Measurements from ENCODE around the gene EPN1. TPM values are rescaled to one million over a fixed set of nuclear protein-coding genes. Genes with fewer than 3 reads are reported as not detected.

The EPN1 gene
- polyA plus RNA-seq, 3 donors = 80.2 to 152 (median 135) TPM

DNA sequence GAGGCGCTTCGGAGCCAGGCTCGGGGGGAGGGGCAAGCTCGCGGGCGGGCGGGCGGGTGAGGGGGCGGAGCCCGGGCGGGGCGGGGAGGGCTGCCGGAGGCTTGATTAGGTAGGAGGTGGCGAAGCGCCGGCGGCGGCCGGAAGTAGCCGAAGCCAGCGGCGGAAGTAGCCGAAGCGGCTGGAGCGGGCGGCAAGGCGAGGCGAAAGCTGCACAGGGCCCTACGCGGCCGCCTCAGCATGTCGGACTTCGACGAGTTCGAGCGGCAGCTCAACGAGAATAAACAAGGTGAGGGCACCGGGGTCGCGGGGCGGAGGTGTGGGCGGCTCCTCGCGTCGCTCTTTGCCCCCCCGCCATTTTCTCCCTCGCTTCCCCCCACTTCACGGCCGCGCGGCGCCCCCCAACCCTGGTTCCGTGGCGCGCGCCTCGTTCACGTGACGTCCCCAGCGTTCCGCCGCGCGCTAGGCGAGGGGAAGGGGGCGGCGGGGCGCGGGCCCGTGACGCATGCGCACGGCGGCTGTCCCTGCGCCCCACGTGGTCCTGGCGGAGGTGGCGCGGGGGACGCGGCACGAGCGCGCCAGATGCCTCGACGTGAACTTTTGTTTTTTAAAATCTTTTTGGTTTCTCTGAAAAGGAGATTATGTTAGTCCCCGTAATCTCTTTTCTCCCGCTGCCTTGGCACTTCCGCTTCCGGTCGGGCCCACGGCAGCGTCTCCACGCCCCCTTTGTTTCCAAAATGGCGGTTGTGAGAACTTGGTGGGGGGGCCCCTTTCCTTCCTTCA, 20.0 kb upstream of the EPN1 start, which contains the start of gene U2AF2:
TSS of gene U2AF2 (plus strand) at position 168 of the 780 bp plus-strand sequence. CDS start at position 238, 70 bp downstream.
- peak in 7 of 11 donors; percentile 88 to 94 (median 89) for DNase-seq (ENCODE audit: extremely low read depth in 1 of 11, low read depth in 9 of 11, low spot score in 4 of 11)

DNA sequence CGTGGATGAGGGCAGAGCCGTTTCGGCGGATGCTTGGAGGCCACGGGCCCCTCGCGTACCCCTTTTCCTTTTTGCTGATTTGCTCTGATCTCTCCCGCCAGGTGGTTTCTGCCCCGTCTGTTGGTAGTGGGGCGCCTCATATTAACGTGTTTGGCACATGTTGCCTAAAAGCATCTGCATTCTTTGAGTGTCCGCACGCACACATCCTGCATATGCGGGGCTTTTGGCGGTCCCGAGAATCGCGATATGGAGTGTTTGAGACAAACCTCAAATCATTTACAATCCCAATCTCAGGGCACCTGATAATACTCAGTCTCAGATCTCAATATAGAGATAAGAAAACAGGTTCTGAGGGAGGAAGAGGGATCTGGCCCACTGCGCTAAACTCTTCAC, 19.4 kb upstream of the EPN1 start:
- DNase-seq (ENCODE audit: extremely low read depth in 1 of 11, low read depth in 9 of 11, low spot score in 4 of 11) = no peak

DNA sequence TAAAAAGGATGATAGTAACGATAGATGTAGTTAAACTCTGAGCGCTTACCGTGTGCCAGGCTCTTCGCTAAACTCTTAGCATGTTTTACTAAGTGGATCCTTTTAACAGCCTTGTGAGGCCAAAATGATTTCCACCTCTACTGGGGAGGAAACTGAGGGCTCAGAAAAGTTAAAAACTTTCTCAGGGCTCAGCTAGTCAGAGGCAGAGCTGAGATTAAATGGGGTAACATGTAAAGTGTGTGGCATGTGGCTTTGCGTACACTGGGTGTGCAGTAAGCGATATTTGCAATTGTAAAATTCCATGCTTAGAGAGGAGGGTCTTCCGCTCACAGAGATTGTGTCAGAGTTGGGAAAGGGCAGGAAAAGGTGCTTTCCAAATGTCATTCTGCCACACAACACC, 18.5 kb upstream of the EPN1 start:
- no peak for DNase-seq (ENCODE audit: extremely low read depth in 1 of 11, low read depth in 9 of 11, low spot score in 4 of 11)

DNA sequence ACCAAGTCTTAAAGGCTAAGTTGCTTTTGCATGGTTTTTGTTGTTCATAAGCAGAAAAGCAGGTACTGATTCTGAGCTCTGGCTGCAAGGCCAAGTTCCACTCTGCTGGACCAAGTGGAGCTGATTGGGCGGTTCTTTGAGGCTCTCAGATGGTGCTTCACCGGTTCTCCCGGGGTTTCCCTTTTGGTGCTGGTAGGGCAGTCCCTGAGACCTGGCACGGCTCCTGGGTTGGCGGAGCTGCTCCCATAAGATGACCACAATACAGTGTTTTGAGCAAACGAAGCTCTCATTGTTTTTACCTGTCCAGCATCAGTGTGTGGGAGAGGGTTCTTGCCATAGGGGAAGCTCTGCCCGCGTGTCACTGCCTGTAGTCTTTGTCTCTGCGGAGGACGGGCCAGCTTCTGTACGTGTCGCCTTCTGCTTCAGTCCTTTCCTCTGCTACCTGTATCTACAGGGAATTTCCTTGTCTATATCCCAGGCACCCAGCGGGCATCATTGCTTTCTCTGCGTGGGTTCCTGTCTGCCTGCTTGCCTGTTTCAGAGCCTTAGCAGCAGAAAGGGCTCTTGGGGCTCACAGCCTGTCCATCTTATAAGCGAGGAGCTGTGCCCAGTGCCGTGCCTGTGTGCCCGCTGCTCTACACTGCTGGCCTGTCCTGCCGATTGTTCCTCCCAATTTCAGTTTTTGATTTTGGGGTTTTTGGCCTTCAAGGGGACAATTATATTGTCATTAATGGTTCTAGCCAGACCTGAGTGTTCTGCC, 17.9 kb upstream of the EPN1 start:
- no peak for DNase-seq (ENCODE audit: extremely low read depth in 1 of 11, low read depth in 9 of 11, low spot score in 4 of 11)

DNA sequence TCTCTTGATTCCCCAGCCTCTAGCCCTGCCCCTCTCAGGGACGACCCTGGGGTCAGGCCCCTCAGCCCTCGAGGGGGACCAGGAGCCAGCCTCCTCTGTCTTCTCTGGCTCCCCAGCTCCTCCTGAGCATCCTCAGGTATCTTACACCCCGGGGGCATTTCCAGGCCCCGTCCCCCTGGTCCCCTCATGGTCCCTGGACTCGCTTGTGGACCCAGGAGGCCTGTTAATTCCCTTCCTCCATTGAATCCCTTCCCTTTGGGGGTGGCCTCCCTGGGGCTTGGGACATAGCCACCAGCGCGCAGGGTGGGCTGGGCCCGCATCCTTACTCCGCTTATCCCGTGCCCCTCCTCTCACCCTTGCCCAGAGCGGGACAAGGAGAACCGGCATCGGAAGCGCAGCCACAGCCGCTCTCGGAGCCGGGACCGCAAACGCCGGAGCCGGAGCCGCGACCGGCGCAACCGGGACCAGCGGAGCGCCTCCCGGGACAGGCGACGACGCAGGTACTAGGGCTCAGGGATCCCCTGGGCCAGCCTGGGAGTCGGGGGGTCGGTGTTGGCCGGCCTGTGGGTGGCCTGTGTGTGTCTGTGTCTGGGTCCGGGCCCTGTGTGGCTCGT, 16.1 kb upstream of the EPN1 start:
- DNase-seq (ENCODE audit: extremely low read depth in 1 of 11, low read depth in 9 of 11, low spot score in 4 of 11) = no peak

DNA sequence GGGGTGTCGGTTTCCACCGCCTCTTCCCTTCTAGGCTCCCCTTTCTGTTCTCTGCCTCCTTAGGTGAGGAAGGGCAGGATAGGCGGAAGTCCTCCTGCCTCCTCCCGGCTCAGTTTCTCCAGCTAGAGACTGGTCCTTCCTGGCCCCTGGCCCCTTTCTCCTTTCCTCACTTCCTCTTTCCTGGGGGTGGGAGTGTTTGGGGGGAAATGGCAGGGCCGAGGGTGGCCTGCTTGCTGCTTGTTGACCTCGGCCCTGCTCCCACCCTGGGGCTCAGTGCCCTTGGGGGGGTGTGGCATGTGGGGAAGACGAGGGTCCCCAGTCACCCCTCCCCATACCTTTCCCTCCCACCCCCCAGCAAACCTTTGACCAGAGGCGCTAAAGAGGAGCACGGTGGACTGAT, 15.2 kb upstream of the EPN1 start:
- no peak for DNase-seq (ENCODE audit: extremely low read depth in 1 of 11, low read depth in 9 of 11, low spot score in 4 of 11)

DNA sequence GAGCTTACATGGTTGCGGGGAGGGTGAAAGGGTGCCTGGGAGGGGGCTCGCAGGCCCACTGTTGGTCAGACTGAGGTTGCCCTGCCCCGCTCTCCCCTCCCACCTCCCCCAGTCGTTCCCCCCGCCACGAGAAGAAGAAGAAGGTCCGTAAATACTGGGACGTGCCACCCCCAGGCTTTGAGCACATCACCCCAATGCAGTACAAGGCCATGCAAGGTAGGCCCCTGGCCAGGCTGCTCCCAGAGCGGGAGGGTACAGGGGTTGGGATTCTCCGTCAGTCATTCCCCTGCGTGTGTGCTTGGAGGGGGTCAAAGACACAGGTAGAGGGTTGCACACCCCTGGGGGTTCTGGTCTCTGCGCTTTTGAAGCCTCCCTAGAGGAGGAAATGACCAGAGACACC, 14.6 kb upstream of the EPN1 start:
- DNase-seq (ENCODE audit: extremely low read depth in 1 of 11, low read depth in 9 of 11, low spot score in 4 of 11) = no peak

DNA sequence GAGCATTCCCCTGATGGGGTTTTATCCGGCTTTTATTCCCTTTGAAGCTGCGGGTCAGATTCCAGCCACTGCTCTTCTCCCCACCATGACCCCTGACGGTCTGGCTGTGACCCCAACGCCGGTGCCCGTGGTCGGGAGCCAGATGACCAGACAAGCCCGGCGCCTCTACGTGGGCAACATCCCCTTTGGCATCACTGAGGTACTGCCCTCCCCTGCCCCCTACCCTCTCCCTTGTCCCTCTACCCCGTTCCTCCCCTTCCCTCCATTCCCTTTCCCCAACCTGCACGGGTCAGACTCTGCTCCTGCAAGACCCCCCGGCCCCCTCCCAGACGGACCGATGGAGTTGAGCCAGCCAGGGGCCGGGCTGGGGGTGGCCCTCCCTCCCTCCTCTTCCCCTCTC, 14.0 kb upstream of the EPN1 start:
- DNase-seq (ENCODE audit: extremely low read depth in 1 of 11, low read depth in 9 of 11, low spot score in 4 of 11) = no peak

DNA sequence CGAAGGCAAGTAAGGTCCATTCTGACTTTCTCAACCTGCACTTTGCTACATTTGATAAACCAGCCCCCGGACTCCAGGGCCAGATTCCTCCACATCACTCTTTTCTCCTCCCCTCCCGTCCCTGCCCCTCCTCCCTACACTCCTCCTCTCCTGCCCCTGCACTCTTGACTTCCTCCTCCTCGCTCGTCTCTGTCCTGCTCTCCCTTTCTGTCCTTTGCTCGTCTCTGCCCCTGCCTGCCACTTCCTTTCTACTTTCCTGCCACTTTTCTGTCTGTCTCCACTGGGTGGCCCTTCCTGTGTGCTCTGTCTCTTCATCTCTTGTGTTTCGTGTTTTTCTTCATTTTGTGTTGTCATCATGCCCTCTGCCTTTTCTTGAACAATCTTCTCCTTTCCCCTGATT, 13.2 kb upstream of the EPN1 start:
- no peak for DNase-seq (ENCODE audit: extremely low read depth in 1 of 11, low read depth in 9 of 11, low spot score in 4 of 11)

DNA sequence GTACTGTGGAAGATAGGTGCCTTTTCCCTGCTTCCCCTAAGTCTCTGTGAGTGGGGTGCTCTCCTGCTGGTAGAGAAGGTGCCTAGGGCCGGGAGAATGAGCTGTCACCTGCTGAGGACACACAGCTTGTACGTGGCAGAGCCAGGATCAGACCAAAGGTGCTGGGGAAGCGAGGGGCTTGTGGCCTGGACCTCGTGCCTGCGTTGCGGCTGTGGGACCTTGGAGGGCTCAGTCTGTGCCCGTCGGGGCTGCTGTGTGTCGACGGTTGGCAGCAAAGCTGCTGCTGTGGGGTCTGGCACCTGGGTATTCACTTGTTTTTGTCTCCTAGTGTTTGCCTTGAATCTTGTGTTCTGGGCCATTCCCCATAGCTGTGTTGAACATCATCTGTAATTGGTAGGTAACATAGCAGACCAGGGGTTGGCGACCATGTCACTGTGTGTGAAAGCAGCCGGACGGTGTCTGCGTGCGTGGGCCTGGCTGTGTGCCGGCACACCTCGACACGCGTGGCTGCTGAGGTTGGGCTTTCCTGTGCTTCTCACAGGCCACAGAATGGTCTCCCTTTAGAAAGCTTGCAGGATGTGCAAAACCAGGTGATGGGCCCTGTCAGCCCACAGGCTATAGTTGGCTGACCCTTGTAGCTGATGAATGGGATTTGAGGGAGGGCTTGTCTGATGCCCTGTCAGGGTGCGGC, 11.0 kb upstream of the EPN1 start:
- no peak for DNase-seq (ENCODE audit: extremely low read depth in 1 of 11, low read depth in 9 of 11, low spot score in 4 of 11)

DNA sequence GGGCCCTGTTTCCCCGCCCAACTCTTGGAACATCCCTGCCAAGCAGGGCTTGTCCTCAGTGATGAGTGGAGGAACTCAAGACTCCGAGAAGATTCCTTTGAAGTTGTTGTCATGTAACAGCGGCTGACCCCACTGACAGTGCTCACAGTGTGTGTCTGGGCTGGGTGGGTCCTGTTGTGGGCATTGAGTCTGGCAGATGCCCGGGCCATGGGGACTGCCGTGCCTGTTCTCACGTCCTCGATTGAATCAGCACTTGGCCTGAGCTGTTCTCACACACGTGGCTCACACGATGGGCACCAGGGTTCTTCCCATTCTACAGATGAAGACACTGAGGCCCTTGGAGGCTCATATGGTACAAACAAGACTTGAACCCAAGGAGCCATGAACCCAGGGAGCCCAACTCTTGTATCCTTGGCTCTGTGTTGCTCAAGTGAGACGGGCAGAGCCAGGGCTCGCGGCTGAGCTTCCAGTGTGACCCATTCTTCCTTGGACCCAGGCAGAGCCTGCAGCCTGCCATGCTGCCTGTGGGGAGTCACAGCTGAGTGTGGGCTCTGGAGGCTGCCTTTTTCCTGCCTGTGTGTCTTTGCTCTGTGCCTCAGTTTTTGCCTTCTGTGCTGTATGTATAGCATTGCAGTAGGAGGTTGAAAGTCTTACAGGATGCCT, 8.6 kb upstream of the EPN1 start:
- DNase-seq (ENCODE audit: extremely low read depth in 1 of 11, low read depth in 9 of 11, low spot score in 4 of 11) = no peak

DNA sequence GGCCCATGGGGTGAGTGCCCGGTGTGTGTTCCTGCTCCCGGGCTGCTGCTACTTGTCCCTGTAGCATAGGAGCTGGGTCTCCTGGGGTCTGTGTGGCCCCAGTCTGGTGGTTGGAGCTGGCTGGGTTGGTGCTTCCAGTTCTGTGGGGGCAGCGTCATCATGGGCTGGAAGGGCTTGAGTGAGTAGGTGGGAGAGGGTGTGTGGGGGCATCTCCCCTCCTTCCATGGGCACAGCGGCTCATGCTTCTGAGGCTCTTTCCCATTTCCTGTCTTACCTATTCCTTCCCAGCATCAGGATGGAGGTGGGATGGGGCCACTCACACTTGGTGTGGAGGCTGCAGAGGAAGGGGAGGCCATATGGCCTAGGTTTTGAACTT, 8.0 kb upstream of the EPN1 start:
- no peak for DNase-seq (ENCODE audit: extremely low read depth in 1 of 11, low read depth in 9 of 11, low spot score in 4 of 11)

DNA sequence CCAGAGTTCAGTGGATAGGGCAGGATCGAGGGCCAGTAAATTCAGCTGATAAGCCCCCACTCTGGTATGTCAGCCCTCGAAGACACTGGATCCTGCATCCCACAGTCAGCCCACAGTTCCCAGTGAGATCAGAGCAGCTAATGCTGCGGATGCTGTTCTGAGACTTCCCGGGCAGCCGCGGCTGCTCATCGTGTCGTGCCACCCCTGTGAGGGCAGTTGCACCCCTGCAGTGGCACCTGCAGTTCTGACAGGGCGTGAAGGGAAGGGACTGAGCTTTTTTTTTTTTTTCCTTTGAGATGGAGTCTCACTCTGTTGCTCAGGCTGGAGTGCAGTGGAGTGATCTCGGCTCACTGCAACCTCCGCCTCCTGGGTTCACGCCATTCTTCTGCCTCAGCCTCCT, 7.5 kb upstream of the EPN1 start:
- no peak for DNase-seq (ENCODE audit: extremely low read depth in 1 of 11, low read depth in 9 of 11, low spot score in 4 of 11)

DNA sequence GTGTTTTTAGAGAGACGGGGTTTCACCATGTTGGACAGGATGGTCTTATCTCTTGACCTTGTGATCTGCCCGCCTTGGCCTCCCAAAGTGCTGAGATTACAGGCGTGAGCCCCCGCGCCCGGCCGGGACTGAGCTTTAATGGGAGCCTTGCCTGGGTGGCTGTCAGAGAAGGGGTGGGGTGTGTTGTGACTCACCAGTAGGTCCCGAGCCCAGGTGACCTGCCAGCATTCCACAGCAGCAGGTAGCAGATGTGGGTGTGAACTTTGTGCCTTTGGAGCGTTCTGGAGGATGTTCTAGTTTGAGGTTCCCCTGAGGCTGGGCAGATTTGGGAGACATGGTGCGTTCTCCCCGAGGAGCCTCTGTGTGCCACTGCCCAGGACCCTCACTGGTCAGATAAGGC, 7.1 kb upstream of the EPN1 start:
- no peak for DNase-seq (ENCODE audit: extremely low read depth in 1 of 11, low read depth in 9 of 11, low spot score in 4 of 11)

DNA sequence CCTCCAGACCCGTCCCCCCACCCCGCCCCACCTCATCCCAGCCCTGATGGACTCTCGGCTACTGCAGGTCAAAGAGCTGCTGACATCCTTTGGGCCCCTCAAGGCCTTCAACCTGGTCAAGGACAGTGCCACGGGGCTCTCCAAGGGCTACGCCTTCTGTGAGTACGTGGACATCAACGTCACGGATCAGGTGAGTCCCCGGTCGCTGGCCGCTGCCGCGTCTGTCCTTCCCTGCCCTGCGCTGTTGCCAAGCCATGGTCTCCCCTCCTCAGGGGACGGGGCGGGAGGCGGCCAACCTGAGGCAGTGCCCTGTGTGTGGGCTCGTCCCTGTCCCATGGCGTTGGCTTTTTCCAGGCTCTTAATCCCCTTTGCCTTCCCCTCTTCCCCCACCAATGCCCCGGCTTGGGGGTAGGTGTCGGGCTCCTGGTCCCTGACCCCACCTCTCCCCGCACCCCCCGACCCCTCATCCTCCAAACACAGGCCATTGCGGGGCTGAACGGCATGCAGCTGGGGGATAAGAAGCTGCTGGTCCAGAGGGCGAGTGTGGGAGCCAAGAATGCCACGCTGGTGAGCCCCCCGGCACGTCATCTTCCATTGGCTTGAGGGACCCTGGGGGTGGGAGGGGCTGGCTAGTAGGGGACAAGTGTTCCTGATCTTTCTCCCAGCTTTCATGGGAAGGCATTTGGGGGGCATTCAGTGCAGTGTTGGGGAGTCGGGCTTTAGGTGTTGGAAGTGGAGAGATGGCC, 6.2 kb upstream of the EPN1 start:
- no peak for DNase-seq (ENCODE audit: extremely low read depth in 1 of 11, low read depth in 9 of 11, low spot score in 4 of 11)

DNA sequence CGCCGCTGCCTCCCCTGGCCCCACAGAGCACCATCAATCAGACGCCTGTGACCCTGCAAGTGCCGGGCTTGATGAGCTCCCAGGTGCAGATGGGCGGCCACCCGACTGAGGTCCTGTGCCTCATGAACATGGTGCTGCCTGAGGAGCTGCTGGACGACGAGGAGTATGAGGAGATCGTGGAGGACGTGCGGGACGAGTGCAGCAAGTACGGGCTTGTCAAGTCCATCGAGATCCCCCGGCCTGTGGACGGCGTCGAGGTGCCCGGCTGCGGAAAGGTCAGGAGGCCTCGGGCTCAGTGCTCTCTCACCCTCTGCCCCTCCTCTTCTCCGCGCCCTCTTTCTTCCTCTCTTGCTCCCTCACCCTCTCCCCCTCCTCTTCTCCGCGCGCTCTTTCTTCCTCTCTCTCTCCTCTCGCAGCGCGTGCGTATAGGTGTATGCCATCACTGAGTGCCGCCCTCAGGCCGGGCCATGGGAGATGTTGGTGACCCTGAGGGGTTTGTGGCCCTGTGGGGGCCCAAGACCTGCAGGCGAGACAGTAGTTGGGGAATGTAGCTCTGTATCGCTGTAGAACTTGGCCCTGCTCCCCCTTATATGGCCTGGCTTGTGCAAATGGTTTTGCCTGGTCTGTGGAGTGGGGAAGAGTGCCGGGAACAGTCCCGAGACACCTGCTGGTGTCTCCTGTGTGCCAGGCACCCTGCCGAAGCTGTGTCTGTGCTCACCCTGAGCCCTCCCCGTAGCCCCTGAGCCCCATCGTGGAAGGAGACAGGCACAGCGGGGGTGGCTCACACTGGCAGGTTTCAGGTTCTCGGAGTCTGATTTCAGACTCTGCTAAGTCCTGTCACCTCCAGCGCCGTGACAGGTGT, 5.4 kb upstream of the EPN1 start:
- DNase-seq (ENCODE audit: extremely low read depth in 1 of 11, low read depth in 9 of 11, low spot score in 4 of 11) = no peak

DNA sequence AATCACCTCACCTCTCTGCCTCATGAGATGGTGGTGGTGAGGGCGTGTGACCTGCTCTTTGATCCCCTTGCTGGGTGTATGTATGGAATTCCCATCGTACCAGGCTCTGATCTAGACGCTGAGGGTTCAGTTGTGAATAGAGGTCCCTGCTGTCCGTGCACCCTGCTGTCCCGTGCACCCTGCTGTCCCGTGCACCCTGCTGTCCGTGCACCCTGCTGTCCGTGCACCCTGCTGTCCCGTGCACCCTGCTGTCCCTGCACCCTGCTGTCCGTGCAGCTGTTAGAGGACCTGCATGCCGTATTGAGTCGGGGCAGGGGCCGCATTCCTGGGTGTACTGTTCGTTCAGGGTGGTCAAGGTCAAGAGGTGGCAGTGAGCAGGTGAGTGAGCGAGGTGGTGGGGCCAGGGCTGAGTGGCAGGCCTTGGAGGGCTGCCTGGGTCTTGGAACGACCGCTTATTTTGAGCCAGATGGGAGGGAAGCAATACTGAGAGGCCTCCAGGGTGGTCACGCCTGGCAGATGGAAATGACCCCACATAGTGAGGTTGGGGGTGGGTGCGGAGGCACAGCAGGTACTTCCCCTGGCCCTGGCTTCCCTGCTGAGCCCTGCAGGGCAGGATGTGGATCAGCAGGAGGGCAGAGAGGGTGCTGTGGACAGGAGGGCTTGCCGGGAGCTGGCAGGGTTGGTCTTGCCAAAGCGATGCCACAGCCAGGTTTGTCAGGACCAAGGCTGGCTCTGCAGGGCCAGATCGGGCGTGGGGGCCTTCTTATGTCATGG, 4.6 kb upstream of the EPN1 start:
- no peak for DNase-seq (ENCODE audit: extremely low read depth in 1 of 11, low read depth in 9 of 11, low spot score in 4 of 11)

Data from renal cortex interstitium (tissue), 11 donors.